ENCODE results near the gene TLK1. TPM values are rescaled to one million over a fixed set of nuclear protein-coding genes. Genes with fewer than 3 reads are reported as not detected.
A peak's percentile ranks its signal among the peaks of the same experiment; 100 is the strongest.

Gene TLK1
- total and polyA plus RNA-seq, 9 of the 15 experiments (the other 6 are each of a cell fraction or from before 2014, with no cell fraction given) = 20.2 to 101 (median 40.5) TPM

- TF ChIP-seq DMBX1 (CRISPR knock-in tag; IDR thresholded peaks at IDR 0.05; ENCODE audit: borderline replicate concordance) (no peak), U2AF1 (optimal IDR thresholded peaks at IDR 0.05; ENCODE audit: low read depth, low read length) (no peak), AFF4 (CRISPR knock-in tag; IDR thresholded peaks at IDR 0.05) (no peak), CBX8 (IDR thresholded peaks at IDR 0.05; ENCODE audit: borderline replicate concordance, extremely low read depth, low read depth, low read length, poor library complexity, severe bottlenecking) (no peak), RBM22 (IDR thresholded peaks at IDR 0.05; ENCODE audit: low read depth, low read length, poor library complexity, severe bottlenecking) (peak; percentile 16), SMAD4 (CRISPR knock-in tag; conservative IDR thresholded peaks at IDR 0.05) (no peak), POLR2A (conservative IDR thresholded peaks at IDR 0.05) (peak; percentile 44; the same call in 1 of the 2 replicates), ARID2 (IDR thresholded peaks at IDR 0.05) (no peak), SRSF7 (optimal IDR thresholded peaks at IDR 0.05; ENCODE audit: low read depth, low read length) (no peak)
Measured at GRCh38 chr2:170969872-170970496, 190.7 kb downstream of the TLK1 start (continued).

Measured in K562 (cell line).